GM12865 (cell line): Measurements from ENCODE around the gene UBE2K.

Experiments used
- DNase-seq: peaks from one replicate; pipeline ENCODE4 v3.0.0; 2010; ENCODE audit warnings: low read depth
- H3K4me3 ChIP-seq: 2 replicates; pipeline ENCODE4 v1.5.1; 2011; ENCODE audit warnings: mild to moderate bottlenecking, low read depth, low read length, control low read depth
- TF ChIP-seq, protein P1 (sequence below): IDR thresholded peaks from 2 replicates; pipeline ENCODE4 v1.5.1; 2011; ENCODE audit warnings: low read length, control low read depth, low read depth, inconsistent platforms; ENCODE audit not compliant: insufficient read depth; ENCODE audit errors: missing control alignments

UBE2K gene

DNA sequence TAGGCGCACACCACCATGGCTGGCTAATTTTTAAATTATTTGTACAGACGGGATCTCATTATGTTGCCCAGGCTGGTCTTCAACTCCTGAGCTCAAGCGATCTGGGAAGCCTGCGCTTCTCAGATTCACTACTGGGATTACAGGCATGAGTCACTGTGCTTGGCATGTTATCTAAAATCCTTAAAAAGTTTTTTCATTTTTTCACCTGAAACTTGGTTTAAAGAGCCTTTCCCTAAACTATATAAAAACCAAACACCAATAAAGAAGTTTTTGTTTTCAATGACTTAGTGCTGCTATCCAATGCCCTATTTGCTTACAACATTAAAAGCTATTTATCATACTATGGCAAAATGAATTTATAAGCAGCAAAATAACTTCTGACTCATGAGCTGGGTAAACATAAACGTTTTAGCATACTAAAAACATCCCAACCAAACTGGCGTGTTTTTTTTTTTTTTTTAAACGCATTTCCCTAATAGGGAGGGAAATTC lies 127.8 kb downstream of the UBE2K start:
- no peak overlapping the region for H3K4me3 ChIP-seq
- DNase-seq, result no peak
- TF ChIP-seq, protein P1, sequence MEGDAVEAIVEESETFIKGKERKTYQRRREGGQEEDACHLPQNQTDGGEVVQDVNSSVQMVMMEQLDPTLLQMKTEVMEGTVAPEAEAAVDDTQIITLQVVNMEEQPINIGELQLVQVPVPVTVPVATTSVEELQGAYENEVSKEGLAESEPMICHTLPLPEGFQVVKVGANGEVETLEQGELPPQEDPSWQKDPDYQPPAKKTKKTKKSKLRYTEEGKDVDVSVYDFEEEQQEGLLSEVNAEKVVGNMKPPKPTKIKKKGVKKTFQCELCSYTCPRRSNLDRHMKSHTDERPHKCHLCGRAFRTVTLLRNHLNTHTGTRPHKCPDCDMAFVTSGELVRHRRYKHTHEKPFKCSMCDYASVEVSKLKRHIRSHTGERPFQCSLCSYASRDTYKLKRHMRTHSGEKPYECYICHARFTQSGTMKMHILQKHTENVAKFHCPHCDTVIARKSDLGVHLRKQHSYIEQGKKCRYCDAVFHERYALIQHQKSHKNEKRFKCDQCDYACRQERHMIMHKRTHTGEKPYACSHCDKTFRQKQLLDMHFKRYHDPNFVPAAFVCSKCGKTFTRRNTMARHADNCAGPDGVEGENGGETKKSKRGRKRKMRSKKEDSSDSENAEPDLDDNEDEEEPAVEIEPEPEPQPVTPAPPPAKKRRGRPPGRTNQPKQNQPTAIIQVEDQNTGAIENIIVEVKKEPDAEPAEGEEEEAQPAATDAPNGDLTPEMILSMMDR, result no peak
